Stomach (tissue), 4 donors: ENCODE measurements around the gene DGAT2.

ENCODE experiments used
- EP300 ChIP-seq: sonication (generic); formaldehyde crosslinking; IDR thresholded peaks from one replicate; pipeline ENCODE4 v1.6.1; 2017; ENCODE audit warnings: antibody characterized with exemption
- POLR2A ChIP-seq, 4 donors: fragments of 450-650 bp; IDR thresholded peaks; one replicate each; pipeline ENCODE4 v1.6.1; 2016; ENCODE audit warnings: antibody characterized with exemption in 4 of 4, control low read depth in 2 of 4, mild to moderate bottlenecking in 1 of 4, moderate library complexity in 1 of 4
- POLR2AphosphoS5 ChIP-seq, 3 donors: sonication (generic); formaldehyde crosslinking; IDR thresholded peaks; one replicate each; pipeline ENCODE4 v1.6.1; 2016; ENCODE audit warnings: antibody characterized with exemption in 3 of 3
- TF ChIP-seq, protein P1 (sequence below), 7 experiments: fragments of 450-650 bp in 4 of 7; fragments of 200-600 bp in 3 of 7; sonication (generic) in 3 of 7; IDR thresholded peaks; one replicate each; pipeline ENCODE4 v1.5.1; 2016 to 2019; ENCODE audit warnings: antibody characterized with exemption in 7 of 7, control low read depth in 2 of 7, mild to moderate bottlenecking in 1 of 7

DNA sequence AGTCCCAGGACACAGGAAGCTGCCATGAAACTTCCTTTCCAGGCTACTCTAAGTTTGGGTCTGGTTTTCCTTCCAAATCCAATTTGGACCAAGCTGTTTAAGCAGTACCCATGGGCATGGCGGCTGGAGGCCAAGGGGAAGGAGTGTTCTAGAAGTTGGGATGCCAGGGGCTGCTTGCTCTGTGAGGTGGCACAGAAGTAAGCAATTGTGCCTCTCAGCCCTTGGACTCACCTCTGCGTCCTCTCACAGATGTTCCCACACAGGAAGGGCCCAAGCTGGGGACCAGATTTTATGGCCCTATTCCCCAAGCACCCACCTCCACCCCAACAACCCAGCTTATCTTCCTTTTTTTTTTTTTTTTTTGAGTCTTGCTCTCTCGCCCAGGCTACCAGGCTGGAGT, 3.5 kb upstream of the DGAT2 start:
- TF ChIP-seq POLR2A (IDR thresholded peaks at IDR 0.05) = no peak
- TF ChIP-seq, protein P1, sequence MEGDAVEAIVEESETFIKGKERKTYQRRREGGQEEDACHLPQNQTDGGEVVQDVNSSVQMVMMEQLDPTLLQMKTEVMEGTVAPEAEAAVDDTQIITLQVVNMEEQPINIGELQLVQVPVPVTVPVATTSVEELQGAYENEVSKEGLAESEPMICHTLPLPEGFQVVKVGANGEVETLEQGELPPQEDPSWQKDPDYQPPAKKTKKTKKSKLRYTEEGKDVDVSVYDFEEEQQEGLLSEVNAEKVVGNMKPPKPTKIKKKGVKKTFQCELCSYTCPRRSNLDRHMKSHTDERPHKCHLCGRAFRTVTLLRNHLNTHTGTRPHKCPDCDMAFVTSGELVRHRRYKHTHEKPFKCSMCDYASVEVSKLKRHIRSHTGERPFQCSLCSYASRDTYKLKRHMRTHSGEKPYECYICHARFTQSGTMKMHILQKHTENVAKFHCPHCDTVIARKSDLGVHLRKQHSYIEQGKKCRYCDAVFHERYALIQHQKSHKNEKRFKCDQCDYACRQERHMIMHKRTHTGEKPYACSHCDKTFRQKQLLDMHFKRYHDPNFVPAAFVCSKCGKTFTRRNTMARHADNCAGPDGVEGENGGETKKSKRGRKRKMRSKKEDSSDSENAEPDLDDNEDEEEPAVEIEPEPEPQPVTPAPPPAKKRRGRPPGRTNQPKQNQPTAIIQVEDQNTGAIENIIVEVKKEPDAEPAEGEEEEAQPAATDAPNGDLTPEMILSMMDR (IDR thresholded peaks at IDR 0.05) = no peak
- TF ChIP-seq EP300 = no peak
- TF ChIP-seq POLR2AphosphoS5 (IDR thresholded peaks at IDR 0.05) = no peak
